ENCODE data around the gene SLC26A9. TPM values are rescaled to one million over a fixed set of nuclear protein-coding genes. Genes with fewer than 3 reads are reported as not detected.

The SLC26A9 gene
- total RNA-seq, 2 donors from 2014 or later, result 1.1 TPM; not detected in 1

- Histone ChIP-seq H3K27me3 (replicated peaks; ENCODE audit: insufficient read depth) (no peaks in the 10 kb centered on the region), H3K4me1 (ENCODE audit: control insufficient read depth in 1 of 2, low read depth in 2 of 2) (peaks cover 14 to 20% of the 10 kb centered on the region in 2 donors), H3K9me3 (no peaks in the 10 kb centered on the region), H3K4me3 (no peak overlapping the region), H3K27ac (no peak overlapping the region), H3K36me3 (no peaks in the 10 kb centered on the region)
- ATAC-seq (ENCODE audit: insufficient number of reproducible peaks, low FRiP score, low read depth), result no peak
- no peak for DNase-seq (ENCODE audit: low spot score)
- TF ChIP-seq CTCF (IDR thresholded peaks at IDR 0.05), result no peak
Observed at GRCh38 chr1:205935869-205936268, 7.4 kb downstream of the SLC26A9 start.

- ATAC-seq (ENCODE audit: insufficient number of reproducible peaks, low FRiP score, low read depth) (no peak), DNase-seq (ENCODE audit: low spot score) (no peak)
- no peaks in the 10 kb centered on the region for H3K9me3 ChIP-seq
- H3K36me3 ChIP-seq, result no peaks in the 10 kb centered on the region
- H3K4me3 ChIP-seq, result no peak overlapping the region
- peaks cover 14 to 20% of the 10 kb centered on the region in 2 donors for H3K4me1 ChIP-seq (ENCODE audit: control insufficient read depth in 1 of 2, low read depth in 2 of 2)
- H3K27me3 ChIP-seq (replicated peaks; ENCODE audit: insufficient read depth), result no peaks in the 10 kb centered on the region
- no peak for TF ChIP-seq CTCF (IDR thresholded peaks at IDR 0.05)
- H3K27ac ChIP-seq, result no peak overlapping the region
Observed at GRCh38 chr1:205934788-205935187, 8.5 kb downstream of the SLC26A9 start.

- no peak for ATAC-seq (ENCODE audit: insufficient number of reproducible peaks, low FRiP score, low read depth)
- DNase-seq (ENCODE audit: low spot score), result no peak
- Histone ChIP-seq H3K4me1 (ENCODE audit: control insufficient read depth in 1 of 2, low read depth in 2 of 2) (peaks cover 14 to 20% of the 10 kb centered on the region in 2 donors), H3K4me3 (no peak overlapping the region), H3K9me3 (no peaks in the 10 kb centered on the region), H3K36me3 (no peaks in the 10 kb centered on the region), H3K27me3 (replicated peaks; ENCODE audit: insufficient read depth) (no peaks in the 10 kb centered on the region), H3K27ac (no peak overlapping the region)
- no peak for TF ChIP-seq CTCF (IDR thresholded peaks at IDR 0.05)
Observed at GRCh38 chr1:205933671-205934618, 9.3 kb downstream of the SLC26A9 start.

- H3K4me1 ChIP-seq (ENCODE audit: control insufficient read depth in 1 of 2, low read depth in 2 of 2), result peaks cover 14 to 20% of the 10 kb centered on the region in 2 donors
- H3K27me3 ChIP-seq (replicated peaks; ENCODE audit: insufficient read depth), result no peaks in the 10 kb centered on the region
- TF ChIP-seq CTCF (IDR thresholded peaks at IDR 0.05), result no peak
- no peak for DNase-seq (ENCODE audit: low spot score)
- no peaks in the 10 kb centered on the region for H3K9me3 ChIP-seq
- ATAC-seq (ENCODE audit: insufficient number of reproducible peaks, low FRiP score, low read depth), result no peak
- no peak overlapping the region for H3K4me3 ChIP-seq
- H3K36me3 ChIP-seq, result no peaks in the 10 kb centered on the region
- no peak overlapping the region for H3K27ac ChIP-seq
Observed at GRCh38 chr1:205932776-205933175, 10.5 kb downstream of the SLC26A9 start.

GRCh38 chr1:205930799-205931281 lies 12.4 kb downstream of the SLC26A9 start:
- no peaks in the 10 kb centered on the region for H3K36me3 ChIP-seq
- DNase-seq (ENCODE audit: low spot score) (no peak), ATAC-seq (ENCODE audit: insufficient number of reproducible peaks, low FRiP score, low read depth) (no peak)
- H3K27me3 ChIP-seq (replicated peaks; ENCODE audit: insufficient read depth), result no peaks in the 10 kb centered on the region
- H3K27ac ChIP-seq, result no peak overlapping the region
- no peak for TF ChIP-seq CTCF (IDR thresholded peaks at IDR 0.05)
- no peaks in the 10 kb centered on the region for H3K9me3 ChIP-seq
- H3K4me3 ChIP-seq, result no peak overlapping the region
- H3K4me1 ChIP-seq (ENCODE audit: control insufficient read depth in 1 of 2, low read depth in 2 of 2), result peaks cover 1 to 8% of the 10 kb centered on the region in 2 donors

All from thoracic aorta (tissue), 2 donors.